Measurements from ENCODE around the gene AUTS2. TPM values are rescaled to one million over a fixed set of nuclear protein-coding genes. Genes with fewer than 3 reads are reported as not detected.

Gene AUTS2
- polyA plus RNA-seq, 1 donor (not counting 4 experiments of a cell fraction or from before 2014, with no cell fraction given) = 4.7 TPM

GRCh38 chr7:69654381-69654780 lies 56.1 kb downstream of the AUTS2 start:
- DNase-seq (ENCODE audit: low read depth, low spot score) = no peak
- Histone ChIP-seq H3K9me3 (ENCODE audit: control insufficient read depth, low read depth, low read length) (no peaks in the 10 kb centered on the region), H3K79me2 (ENCODE audit: control insufficient read depth, insufficient read depth, low read length) (no peaks in the 10 kb centered on the region), H3K4me2 (ENCODE audit: control insufficient read depth, extremely low read depth, insufficient read depth, low read depth, low read length) (no peak overlapping the region), H2AFZ (ENCODE audit: control insufficient read depth, low read length) (no peak overlapping the region), H3K27me3 (ENCODE audit: control insufficient read depth, extremely low read depth, insufficient read depth, low read length) (no peaks in the 10 kb centered on the region), H3K4me3 (ENCODE audit: control insufficient read depth in 2 of 3, extremely low read depth in 1 of 3, insufficient read depth in 2 of 3, low read depth in 1 of 3, low read length in 3 of 3) (no peak overlapping the region), H4K20me1 (ENCODE audit: control insufficient read depth, extremely low read depth, insufficient read depth, low read length) (no peaks in the 10 kb centered on the region), H3K4me1 (ENCODE audit: control insufficient read depth, extremely low read depth, insufficient read depth, low read length) (no peaks in the 10 kb centered on the region), H3K36me3 (ENCODE audit: control insufficient read depth in 2 of 2, extremely low read depth in 1 of 2, insufficient read depth in 2 of 2, low read length in 2 of 2) (no peaks in the 10 kb centered on the region), H3K9ac (ENCODE audit: control insufficient read depth, extremely low read depth, insufficient read depth, low read length) (no peak overlapping the region), H3K9me1 (ENCODE audit: control insufficient read depth, extremely low read depth, insufficient read depth, low read length) (no peaks in the 10 kb centered on the region), H3K27ac (ENCODE audit: control insufficient read depth, insufficient read depth, low read length) (no peak overlapping the region)
- TF ChIP-seq CTCF (optimal IDR thresholded peaks at IDR 0.05 in 1 of 3, IDR thresholded peaks at IDR 0.05 in 1 of 3, conservative IDR thresholded peaks at IDR 0.05 in 1 of 3; ENCODE audit: extremely low read depth in 1 of 3, insufficient read depth in 2 of 3, low read length in 3 of 3) (no peak), EZH2 (IDR thresholded peaks at IDR 0.05; ENCODE audit: low read length) (no peak)
- FAIRE-seq = no peak
- dilution Hi-C loops (cut with MboI; ENCODE audit: extremely low pct_ligation_motif_present, low sequenced_read_pairs) = no loop called here

GRCh38 chr7:69654849-69655707 lies 56.8 kb downstream of the AUTS2 start:
- Histone ChIP-seq H3K9me3 (ENCODE audit: control insufficient read depth, low read depth, low read length) (no peaks in the 10 kb centered on the region), H3K4me1 (ENCODE audit: control insufficient read depth, extremely low read depth, insufficient read depth, low read length) (no peaks in the 10 kb centered on the region), H3K9ac (ENCODE audit: control insufficient read depth, extremely low read depth, insufficient read depth, low read length) (no peak overlapping the region), H2AFZ (ENCODE audit: control insufficient read depth, low read length) (no peak overlapping the region), H4K20me1 (ENCODE audit: control insufficient read depth, extremely low read depth, insufficient read depth, low read length) (no peaks in the 10 kb centered on the region), H3K4me3 (ENCODE audit: control insufficient read depth in 2 of 3, extremely low read depth in 1 of 3, insufficient read depth in 2 of 3, low read depth in 1 of 3, low read length in 3 of 3) (no peak overlapping the region), H3K9me1 (ENCODE audit: control insufficient read depth, extremely low read depth, insufficient read depth, low read length) (no peaks in the 10 kb centered on the region), H3K4me2 (ENCODE audit: control insufficient read depth, extremely low read depth, insufficient read depth, low read depth, low read length) (no peak overlapping the region), H3K36me3 (ENCODE audit: control insufficient read depth in 2 of 2, extremely low read depth in 1 of 2, insufficient read depth in 2 of 2, low read length in 2 of 2) (no peaks in the 10 kb centered on the region), H3K79me2 (ENCODE audit: control insufficient read depth, insufficient read depth, low read length) (no peaks in the 10 kb centered on the region), H3K27ac (ENCODE audit: control insufficient read depth, insufficient read depth, low read length) (no peak overlapping the region), H3K27me3 (ENCODE audit: control insufficient read depth, extremely low read depth, insufficient read depth, low read length) (no peaks in the 10 kb centered on the region)
- DNase-seq (ENCODE audit: low read depth, low spot score) (no peak), FAIRE-seq (no peak)
- dilution Hi-C loops (cut with MboI; ENCODE audit: extremely low pct_ligation_motif_present, low sequenced_read_pairs) = loop anchor here (5.0 kb wide), 1 partner anchor 52 kb away; no protein-coding TSS in a partner anchor
- TF ChIP-seq CTCF (optimal IDR thresholded peaks at IDR 0.05 in 1 of 3, IDR thresholded peaks at IDR 0.05 in 1 of 3, conservative IDR thresholded peaks at IDR 0.05 in 1 of 3; ENCODE audit: extremely low read depth in 1 of 3, insufficient read depth in 2 of 3, low read length in 3 of 3) (no peak), EZH2 (IDR thresholded peaks at IDR 0.05; ENCODE audit: low read length) (no peak)
